HG03095 (cell line): ENCODE results near the gene ERO1A.

Experiments
- ATAC-seq: cut with Tn5 transposase; IDR thresholded peaks from one replicate; pipeline ENCODE4 v1.9.1; 2021; ENCODE audit warnings: moderate library complexity; ENCODE audit not compliant: unreplicated experiment

ERO1A gene

DNA sequence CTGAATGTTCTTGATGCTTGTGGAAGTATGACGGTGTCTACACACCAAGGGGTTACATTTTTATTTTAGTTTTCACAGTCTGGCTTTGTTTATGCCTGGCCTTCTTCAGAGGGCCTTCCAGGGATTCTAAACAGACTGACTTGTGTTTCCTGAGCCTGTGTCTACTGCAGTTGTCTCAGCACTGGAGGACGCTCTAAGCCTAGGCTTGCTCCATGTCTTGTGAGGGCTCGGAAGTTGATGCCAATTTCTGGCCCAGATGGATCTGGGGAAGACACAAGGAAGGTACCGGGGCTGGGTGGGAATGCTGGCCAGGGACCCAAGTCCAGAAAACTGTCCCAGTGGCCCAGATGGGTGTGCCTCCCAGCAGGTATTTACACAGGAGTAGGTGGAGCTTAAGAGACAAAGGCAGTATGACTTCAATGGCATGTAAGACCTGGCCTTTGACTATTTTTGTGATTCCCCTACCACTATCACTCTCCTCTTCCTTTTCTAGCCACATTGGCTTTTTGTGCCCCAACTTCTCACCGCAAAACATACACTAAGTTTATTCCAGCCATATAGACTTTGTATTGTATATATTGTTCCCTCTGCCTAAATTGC is 85.8 kb downstream of the ERO1A start:
- ATAC-seq: no peak

DNA sequence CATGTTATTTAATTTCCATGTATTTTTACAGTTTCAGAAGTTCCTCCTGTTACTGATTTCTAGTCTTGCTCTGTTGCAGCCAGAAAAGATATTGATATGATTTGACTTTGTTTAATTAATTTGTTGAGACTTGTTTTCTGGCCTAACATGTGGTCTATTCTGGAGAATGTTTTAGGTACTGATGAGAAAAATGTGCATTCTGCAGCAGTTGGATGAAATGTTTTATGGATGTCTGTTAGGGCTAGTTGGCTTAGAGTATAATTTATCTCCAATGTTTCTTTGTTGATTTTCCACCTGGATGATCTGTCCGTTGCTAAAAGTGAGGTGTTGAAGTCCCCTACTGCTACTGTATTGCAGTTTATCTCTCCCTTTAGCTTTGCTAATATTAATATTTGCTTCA is 88.3 kb downstream of the ERO1A start:
- no peak for ATAC-seq

DNA sequence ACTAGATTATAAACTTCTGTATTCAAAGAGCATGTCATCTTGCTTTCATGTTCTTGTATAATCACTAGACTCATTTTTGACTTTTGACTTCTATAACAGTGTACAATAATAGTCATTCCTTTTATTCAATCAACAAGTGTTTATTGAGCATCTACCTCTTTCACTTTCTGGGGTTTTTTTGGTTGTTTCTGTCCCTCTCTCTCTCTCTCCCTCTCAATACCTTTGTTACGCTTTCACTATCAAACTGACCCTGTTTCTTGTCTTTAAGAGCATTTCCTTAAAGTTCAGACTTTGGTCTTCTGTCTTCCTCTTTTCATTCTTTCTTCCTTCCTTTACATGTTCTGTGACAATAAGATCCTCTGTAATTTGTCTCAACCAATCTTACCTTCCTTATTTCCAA is 93.2 kb downstream of the ERO1A start:
- no peak for ATAC-seq

DNA sequence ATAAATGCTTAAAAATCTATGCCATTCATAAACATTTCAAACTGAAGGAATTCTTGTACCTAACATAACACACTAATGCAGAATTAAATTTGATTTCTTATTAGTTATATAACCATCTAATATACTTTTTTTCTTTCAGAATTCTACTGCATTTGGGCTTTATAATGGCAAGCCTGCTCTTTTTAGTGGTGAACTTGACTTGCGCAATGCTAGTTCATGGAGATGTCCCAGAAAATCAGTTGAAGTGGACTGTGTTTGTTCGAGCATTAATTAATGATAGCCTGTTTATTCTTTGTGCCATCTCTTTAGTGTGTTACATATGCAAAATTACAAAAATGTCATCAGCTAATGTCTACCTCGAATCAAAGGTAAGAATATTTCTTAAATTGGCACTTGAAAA is 95.4 kb downstream of the ERO1A start:
- ATAC-seq: no peak

DNA sequence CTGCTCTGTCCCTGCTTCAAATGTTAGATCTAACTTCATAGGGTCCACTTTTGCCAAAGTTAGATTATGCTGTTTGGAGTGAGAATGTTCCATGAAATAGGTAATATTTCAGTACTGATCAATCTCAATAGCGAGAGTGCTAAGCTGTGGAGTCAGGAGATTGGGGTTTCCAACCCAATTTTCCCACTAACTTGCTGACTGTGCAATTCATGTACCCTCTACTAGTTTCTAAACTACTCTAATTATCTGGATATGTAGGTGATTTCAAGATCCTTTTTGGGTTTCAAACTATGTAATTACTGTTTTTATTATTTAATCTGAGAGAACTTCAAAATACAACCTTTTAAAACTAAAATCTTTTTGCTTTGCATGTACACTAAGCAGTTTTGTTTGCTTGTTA is 96.8 kb downstream of the ERO1A start:
- no peak for ATAC-seq

DNA sequence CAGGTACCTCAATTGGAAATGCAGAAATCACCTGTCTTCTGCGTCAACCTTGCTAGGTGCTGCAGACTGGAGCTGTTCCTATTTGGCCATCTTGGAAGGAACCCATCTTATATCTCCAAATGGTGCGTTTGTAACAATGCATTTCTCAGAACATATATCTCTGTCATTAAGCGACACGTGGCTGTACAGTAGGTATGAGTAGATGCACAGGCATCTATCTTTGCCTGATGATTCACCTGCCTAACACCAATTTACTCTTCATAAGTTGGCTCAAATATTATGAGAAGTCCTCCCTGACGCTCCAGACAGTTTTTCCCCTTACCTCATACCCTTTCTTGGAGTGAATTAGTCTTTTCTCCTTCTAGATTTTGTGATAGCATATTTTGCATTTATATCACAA is 98.5 kb downstream of the ERO1A start:
- ATAC-seq: no peak

DNA sequence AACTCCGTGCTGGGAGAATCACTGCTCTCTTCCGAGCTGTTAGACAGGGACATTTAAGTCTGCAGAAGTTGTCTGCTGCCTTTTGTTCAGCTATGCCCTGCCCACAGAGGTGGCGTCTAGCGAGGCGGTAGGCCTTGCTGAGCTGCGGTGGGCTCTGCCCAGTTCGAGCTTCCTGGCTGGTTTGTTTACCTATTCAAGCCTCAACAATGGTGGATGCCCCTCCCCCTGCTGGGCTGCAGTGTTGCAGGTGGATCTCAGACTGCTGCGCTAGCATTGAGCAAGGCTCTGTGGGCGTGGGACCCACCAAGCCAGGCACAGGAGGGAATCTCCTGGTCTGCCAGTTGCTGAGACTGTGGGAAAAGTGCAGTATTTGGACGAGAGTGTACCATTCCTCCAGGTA is 99.0 kb downstream of the ERO1A start:
- ATAC-seq: no peak

DNA sequence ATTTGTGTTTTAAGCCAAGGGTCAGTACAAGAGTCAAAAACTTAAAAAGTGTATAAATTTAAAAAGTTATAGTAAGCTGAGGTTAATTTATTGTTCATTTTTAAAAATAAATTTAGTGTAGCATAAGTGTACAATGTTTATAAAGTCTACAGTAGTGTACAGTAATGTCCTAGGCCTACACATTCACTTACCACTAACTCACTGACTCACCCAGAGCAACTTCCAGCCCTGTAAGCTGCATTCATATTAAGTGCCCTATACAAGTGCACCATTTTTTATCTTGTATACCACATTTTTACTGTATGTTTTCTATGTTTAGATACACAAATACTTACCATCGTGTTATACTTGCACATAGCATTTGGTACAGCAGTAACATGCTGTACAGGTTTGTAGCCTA is 105.0 kb downstream of the ERO1A start:
- ATAC-seq: no peak
